HG03066 (cell line): ENCODE measurements around the gene TSC22D1.
"Not testable (repeated sequence)": the region's sequence is repeated elsewhere in the genome, so short reads cannot be mapped to it uniquely, and the experiment has no call there.

Experiments used
- ATAC-seq: cut with Tn5 transposase; IDR thresholded peaks from one replicate; pipeline ENCODE4 v1.9.1; 2021; ENCODE audit warnings: low read depth; ENCODE audit not compliant: unreplicated experiment

TSC22D1 gene

GRCh38 chr13:44573790-44574465 lies 2.2 kb downstream of the TSC22D1 start:
- ATAC-seq = no peak

- ATAC-seq = no peak
These were observed 3.1 kb downstream of the TSC22D1 start for GRCh38 chr13:44573071-44573470.

- no peak for ATAC-seq
These were observed 9.5 kb downstream of the TSC22D1 start for GRCh38 chr13:44566601-44567000.

GRCh38 chr13:44565881-44566280 lies 10.2 kb downstream of the TSC22D1 start:
- ATAC-seq = no peak

GRCh38 chr13:44564936-44565335 lies 11.2 kb downstream of the TSC22D1 start:
- no peak for ATAC-seq

- not testable (repeated sequence) for ATAC-seq
These were observed 13.3 kb downstream of the TSC22D1 start for GRCh38 chr13:44562853-44563252.

GRCh38 chr13:44561351-44561750 lies 14.8 kb downstream of the TSC22D1 start:
- ATAC-seq = no peak

DNA sequence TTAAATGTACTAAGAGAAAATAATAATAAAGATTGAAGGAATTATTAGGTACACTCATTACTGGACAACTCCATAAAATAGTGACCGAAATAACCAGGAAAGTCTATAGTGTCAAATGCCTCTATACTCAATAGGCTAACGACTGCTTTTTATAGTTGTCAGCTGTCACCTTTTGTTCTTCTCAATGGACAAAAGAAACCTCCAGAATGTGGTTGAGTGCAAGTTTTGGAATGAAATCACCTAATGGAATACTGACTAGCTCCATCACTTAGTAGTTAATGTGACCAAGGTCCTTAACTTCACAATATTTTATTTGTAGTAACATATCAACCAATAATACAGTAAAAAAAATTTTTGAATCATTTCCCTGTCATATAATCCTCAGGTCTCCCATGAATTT lies 18.1 kb downstream of the TSC22D1 start:
- ATAC-seq = no peak

GRCh38 chr13:44555207-44555606 lies 20.9 kb downstream of the TSC22D1 start:
- ATAC-seq = no peak

DNA sequence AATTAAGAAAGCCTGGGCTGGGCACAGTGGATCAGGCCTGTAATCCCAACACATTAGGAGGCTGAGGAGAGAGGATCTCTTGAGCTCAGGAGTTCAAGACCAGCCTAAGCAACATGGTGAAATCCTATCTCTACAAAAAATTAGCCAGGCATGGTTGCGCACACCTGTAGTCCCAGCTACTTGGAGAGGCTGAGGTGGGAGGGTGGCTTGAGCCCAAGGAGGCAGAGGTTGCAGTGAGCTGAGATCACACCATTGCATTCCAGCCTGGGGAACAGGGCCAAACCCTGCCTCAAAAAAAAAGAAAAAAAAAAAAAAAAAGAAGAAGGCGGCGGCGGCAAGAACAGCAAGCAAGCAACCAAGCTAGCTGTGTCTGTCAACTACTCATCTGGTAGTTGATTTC lies 26.7 kb downstream of the TSC22D1 start:
- no peak for ATAC-seq

- ATAC-seq = no peak
These were observed 30.0 kb downstream of the TSC22D1 start for GRCh38 chr13:44546164-44546563.

- no peak for ATAC-seq
These were observed 32.8 kb downstream of the TSC22D1 start for GRCh38 chr13:44543369-44543768.

DNA sequence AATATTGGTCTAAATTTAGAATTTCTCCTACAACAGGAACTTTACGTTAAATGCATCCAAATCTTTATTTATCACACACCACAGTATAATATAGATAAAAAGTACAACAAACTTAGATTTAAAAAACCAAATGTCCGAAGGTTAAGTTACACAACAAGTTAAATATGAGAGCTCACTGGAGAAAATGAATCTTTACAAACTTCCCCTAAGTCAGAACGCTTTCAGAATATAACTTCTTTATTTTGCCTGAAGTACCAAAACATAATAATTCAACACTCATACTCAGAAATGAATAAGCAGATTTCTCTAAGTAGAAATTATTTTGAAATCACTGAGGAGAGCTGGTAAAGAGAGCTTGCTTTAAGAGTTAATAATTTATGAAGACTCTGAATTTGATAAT lies 33.8 kb downstream of the TSC22D1 start:
- ATAC-seq = no peak

- ATAC-seq = no peak
These were observed 34.5 kb downstream of the TSC22D1 start for GRCh38 chr13:44541601-44542000.

DNA sequence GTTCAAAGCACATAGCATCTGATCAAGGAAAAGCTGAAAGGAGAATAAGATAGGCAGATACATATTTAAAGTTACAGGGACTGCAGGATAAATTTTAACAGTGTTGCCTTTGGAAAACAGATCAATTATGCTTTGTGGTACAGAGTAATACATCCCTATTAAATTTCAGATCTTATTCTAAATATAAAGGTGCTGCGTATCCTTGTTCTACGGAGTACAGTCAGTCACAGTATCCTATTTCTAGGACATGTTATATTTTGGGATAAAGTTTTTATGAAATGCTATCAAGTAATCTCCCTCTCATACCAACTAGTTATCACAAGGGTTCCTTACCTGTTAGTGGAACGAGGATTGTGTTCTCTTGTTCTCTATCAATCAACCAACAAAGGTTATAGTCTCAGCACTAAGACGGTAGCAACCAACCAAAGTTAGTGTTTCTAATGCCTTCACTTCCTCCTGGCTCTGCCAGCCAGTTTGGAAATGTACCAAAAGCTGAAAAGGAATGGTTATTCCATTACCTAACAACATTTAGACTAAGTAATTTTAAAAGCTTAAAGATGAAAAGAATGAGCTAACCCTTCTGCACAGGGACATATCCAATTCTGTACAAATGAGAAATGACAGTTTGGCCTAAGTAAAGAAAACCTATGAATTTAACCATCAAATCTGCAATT lies 35.2 kb downstream of the TSC22D1 start:
- no peak for ATAC-seq

GRCh38 chr13:44537248-44537647 lies 38.9 kb downstream of the TSC22D1 start:
- ATAC-seq = no peak

DNA sequence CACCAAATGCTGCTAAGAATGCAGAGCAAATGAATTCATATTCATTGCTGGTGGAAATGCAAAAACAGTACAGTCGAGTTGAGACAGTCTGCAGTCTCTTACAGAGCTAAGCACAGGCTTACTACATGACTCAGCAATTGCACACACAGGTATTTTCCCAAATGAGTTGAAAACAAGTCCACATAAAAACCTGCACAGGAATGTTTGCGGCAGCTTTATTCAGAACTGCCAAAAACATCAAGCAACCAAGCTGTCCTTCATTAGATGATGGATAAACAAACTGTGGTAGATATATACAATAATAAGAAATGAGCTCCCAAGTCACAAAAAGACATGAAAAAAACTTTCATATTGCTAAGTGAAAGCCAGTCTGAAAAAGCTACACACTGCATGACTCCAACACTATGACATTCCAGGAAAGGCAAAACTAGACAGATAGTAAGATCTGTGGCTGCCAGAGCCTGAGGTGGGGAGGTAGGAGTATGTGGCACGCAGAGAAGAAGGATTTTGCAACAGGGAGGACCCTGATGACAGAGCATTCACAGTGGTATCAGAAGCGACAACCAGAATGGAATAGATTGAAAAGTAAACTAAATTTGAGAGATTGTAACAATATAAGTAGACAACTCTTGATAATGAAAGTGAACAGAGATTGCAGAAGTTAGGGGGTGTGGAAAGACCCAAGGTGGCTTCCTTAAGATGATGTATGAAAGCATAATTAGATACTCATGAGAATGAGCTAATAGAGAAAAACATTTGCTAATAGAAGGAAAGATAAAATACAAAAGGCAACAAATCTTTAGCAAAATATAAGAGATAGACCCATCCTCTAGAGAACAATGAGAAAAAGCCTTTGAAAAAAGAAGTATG lies 52.7 kb downstream of the TSC22D1 start:
- ATAC-seq = no peak

DNA sequence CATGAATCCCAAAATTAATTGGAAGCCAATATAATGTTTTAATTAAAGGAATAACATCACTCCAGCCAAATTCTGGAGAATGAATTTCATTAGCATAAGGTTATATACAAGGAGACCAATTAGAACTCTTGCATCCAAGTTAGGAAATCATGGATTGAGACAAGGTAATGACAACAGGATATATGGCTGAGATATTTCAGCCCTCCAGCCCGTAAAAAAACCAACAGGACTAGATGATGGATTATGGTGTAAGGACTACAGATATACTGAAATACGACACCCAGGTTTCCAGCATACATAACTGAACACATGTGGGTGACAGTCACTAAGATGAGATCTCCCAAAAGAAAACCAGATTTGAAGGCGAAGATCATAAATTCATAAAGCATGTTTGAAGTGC lies 56.5 kb downstream of the TSC22D1 start:
- no peak for ATAC-seq

- ATAC-seq = no peak
These were observed 59.4 kb downstream of the TSC22D1 start for GRCh38 chr13:44516771-44517170.

GRCh38 chr13:44514278-44514677 lies 61.9 kb downstream of the TSC22D1 start:
- no peak for ATAC-seq

DNA sequence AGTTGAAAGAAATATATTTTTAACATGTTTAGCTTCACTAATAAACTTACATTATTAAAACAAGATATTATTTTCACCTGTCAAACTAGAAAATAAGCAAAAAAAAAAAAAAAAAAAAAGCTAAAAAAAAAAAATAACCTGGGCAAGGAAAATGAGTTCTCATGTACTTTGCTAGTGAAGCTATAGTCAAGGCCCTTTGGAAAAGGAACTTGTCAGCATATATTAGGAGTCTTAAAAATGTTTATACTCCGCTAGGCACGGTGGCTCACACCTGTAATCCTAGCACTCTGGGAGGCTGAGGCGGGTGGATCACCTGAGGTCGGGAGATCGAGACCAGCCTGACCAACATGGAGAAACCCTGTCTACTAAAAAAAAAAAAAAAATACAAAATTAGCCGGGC lies 66.3 kb downstream of the TSC22D1 start:
- not testable (repeated sequence) for ATAC-seq
